Left ventricle myocardium inferior (tissue), 1 donor: Measurements from ENCODE around the gene KRT79. TPM values are rescaled to one million over a fixed set of nuclear protein-coding genes. Genes with fewer than 3 reads are reported as not detected.

Source experiments
- DNase-seq: peaks from one replicate; pipeline ENCODE4 v3.0.0-alpha.2; 2020
- H3K27ac ChIP-seq: fragments of 200-600 bp; replicated peaks from 2 replicates; pipeline ENCODE4 v1.8.0; 2021
- H3K27me3 ChIP-seq: fragments of 200-600 bp; 2 replicates; pipeline ENCODE4 v1.8.0; 2021; ENCODE audit warnings: low read depth
- H3K36me3 ChIP-seq: fragments of 200-600 bp; 2 replicates; pipeline ENCODE4 v1.8.0; 2021
- H3K4me1 ChIP-seq: fragments of 200-600 bp; 2 replicates; pipeline ENCODE4 v1.8.0; 2021
- H3K4me3 ChIP-seq: fragments of 200-600 bp; 2 replicates; pipeline ENCODE4 v1.8.0; 2021; ENCODE audit warnings: mild to moderate bottlenecking, moderate library complexity
- H3K9me3 ChIP-seq: fragments of 200-600 bp; replicated peaks from 2 replicates; pipeline ENCODE4 v1.8.0; 2021
- intact Hi-C: fragments of 100-400 bp; cut with micrococcal nuclease; formaldehyde crosslinking; loops from one replicate; pipeline ENCODE4 v1.11.0; 2022
- total RNA-seq: library from RNA; stranded (reverse); fragmentation: NEBNext Ultra II Directional; extraction: Animal tissue kit (Norgen Biotek cat#: 25700); gene quantifications from one replicate; pipeline ENCODE4 v1.2.1, GENCODE V29; 2021
- TF ChIP-seq, protein P1 (sequence below): fragments of 200-600 bp; IDR thresholded peaks from 2 replicates; pipeline ENCODE4 v1.8.0; 2021; ENCODE audit warnings: antibody characterized with exemption, mild to moderate bottlenecking, borderline replicate concordance
- donor health status: DM: no; HTN: yes; CAD: no; lungs with severe emphysema.

Gene KRT79
- total RNA-seq, 1 donor from 2014 or later, result not detected

DNA sequence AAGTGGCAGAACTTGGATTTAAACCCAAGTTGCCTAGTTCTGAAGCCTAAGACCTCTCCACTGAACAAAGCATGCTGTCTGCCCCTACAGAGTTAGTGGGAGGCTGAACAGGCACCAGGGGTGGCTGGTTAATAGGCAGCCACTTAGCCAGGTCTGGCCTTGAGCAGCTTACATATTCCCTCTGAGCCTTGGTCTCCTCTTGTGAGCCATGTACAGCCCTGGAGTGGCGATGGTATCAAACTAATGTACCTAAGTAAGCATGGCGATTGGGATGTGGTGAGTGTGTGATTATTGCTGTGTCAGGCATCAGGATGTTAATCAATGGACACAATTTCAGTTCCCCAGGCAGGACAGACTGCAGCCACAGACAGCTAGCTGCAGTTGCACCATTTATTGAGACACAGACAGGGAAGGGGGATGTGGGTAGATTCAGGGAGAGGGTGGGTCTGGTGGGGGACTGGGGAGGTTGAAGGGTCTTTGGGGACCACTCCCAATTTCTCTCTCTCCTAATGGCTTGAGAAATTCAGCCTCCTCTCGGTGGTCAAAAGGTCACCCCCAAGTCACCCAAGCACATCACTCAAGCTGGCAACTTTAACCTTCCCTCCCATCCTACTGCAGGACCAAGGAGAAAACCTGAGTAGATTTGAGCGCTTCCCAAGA lies 12.9 kb downstream of the KRT79 start:
- Histone ChIP-seq H3K27me3 (peaks cover 74% of the 10 kb centered on the region), H3K4me1 (no peaks in the 10 kb centered on the region), H3K36me3 (no peaks in the 10 kb centered on the region), H3K27ac (no peak overlapping the region), H3K9me3 (no peaks in the 10 kb centered on the region), H3K4me3 (no peak overlapping the region)
- TF ChIP-seq, protein P1, sequence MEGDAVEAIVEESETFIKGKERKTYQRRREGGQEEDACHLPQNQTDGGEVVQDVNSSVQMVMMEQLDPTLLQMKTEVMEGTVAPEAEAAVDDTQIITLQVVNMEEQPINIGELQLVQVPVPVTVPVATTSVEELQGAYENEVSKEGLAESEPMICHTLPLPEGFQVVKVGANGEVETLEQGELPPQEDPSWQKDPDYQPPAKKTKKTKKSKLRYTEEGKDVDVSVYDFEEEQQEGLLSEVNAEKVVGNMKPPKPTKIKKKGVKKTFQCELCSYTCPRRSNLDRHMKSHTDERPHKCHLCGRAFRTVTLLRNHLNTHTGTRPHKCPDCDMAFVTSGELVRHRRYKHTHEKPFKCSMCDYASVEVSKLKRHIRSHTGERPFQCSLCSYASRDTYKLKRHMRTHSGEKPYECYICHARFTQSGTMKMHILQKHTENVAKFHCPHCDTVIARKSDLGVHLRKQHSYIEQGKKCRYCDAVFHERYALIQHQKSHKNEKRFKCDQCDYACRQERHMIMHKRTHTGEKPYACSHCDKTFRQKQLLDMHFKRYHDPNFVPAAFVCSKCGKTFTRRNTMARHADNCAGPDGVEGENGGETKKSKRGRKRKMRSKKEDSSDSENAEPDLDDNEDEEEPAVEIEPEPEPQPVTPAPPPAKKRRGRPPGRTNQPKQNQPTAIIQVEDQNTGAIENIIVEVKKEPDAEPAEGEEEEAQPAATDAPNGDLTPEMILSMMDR, result no peak
- no peak for DNase-seq
- intact Hi-C loops, result no loop called here

- Histone ChIP-seq H3K27ac (no peak overlapping the region), H3K36me3 (no peaks in the 10 kb centered on the region), H3K4me1 (no peaks in the 10 kb centered on the region), H3K4me3 (no peak overlapping the region), H3K27me3 (peaks cover 68% of the 10 kb centered on the region), H3K9me3 (no peaks in the 10 kb centered on the region)
- intact Hi-C loops, result no loop called here
- DNase-seq, result no peak
- TF ChIP-seq, protein P1, result no peak
Observed at GRCh38 chr12:52820521-52820920, 13.6 kb downstream of the KRT79 start.

DNA sequence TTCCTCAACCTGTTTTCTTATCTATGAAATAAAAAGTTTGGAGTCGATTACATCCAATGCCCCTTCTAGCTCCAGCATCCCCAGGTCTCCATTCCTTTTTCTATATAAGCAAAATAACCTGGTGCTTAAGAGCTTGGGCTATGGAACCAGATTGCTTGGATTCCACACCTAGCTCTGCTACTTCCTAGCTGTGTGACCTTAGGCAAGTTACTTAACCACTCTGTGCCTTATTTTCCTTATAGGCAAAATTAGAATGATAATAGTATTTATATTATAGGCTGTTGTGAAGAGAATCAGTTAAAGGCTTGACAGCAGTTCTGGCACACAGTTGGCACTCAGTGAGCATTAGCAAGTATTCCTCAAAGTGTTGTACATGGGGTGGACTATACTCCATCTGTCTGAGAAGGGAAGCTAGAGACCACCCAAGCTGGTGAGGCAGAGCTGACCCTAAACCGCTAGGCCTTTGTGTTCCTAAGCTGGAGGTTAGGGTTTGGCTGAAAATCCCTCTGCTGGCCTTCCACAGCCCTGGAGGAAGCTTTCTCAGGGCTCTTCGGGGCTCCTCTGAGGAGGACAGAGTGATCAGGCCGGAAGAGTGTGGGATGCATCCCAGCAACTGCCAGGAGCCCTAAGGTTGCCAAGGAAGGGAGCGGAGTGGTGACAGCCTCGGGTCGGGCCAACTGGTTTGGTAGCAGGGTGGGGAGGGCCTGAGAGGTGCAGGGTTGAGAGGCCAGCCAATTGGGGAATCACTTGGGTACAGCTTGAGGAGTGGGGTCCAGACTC lies 14.2 kb downstream of the KRT79 start:
- H3K27me3 ChIP-seq, result peaks cover 62% of the 10 kb centered on the region
- intact Hi-C loops, result no loop called here
- no peak overlapping the region for H3K4me3 ChIP-seq
- H3K4me1 ChIP-seq, result no peaks in the 10 kb centered on the region
- no peak for DNase-seq
- no peak overlapping the region for H3K27ac ChIP-seq
- H3K9me3 ChIP-seq, result no peaks in the 10 kb centered on the region
- no peaks in the 10 kb centered on the region for H3K36me3 ChIP-seq
- TF ChIP-seq, protein P1, result no peak

DNA sequence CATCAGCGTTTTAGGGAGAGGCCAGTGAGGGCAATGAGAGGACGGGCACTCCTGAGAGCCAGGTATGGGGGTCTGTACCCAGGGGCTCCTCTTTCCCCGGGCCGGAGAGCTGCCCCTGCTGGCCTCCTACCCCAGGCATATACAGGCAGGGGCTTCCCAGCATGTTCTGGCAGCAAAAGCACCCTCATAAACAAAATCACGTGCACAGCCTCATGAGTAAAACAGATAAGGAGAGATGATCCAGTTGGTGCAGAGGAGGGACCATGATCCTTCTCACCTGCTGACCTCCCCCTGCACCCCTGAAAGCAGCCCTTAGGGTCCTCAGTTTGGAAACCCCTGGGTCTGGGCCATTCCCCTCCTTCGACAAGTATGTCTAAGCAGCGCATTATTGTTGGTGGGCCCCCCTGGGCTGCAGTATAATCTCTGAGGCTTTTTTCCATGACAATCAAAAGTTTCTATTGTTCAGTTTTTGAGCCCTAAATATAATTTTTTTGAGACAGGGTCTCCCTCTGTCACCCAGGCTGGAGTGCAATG lies 15.2 kb downstream of the KRT79 start:
- H3K9me3 ChIP-seq, result no peaks in the 10 kb centered on the region
- H3K4me3 ChIP-seq, result no peak overlapping the region
- peaks cover 60% of the 10 kb centered on the region for H3K27me3 ChIP-seq
- H3K36me3 ChIP-seq, result no peaks in the 10 kb centered on the region
- H3K4me1 ChIP-seq, result peaks cover 5% of the 10 kb centered on the region
- no peak for DNase-seq
- intact Hi-C loops, result no loop called here
- TF ChIP-seq, protein P1, result no peak
- H3K27ac ChIP-seq, result no peak overlapping the region

GRCh38 chr12:52818388-52818787 lies 15.7 kb downstream of the KRT79 start:
- Histone ChIP-seq H3K27ac (no peak overlapping the region), H3K9me3 (no peaks in the 10 kb centered on the region), H3K4me3 (no peak overlapping the region), H3K36me3 (no peaks in the 10 kb centered on the region), H3K27me3 (peaks cover 60% of the 10 kb centered on the region), H3K4me1 (peaks cover 6% of the 10 kb centered on the region)
- no peak for DNase-seq
- TF ChIP-seq, protein P1, result no peak
- intact Hi-C loops, result no loop called here
